Spleen (tissue), 7 donors: ENCODE results near the gene SLC7A8.

ENCODE experiments used
- POLR2A ChIP-seq, 3 donors: fragments of 450-650 bp; IDR thresholded peaks; one replicate each; pipeline ENCODE4 v1.5.1; 2017; ENCODE audit warnings: antibody characterized with exemption in 3 of 3, mild to moderate bottlenecking in 1 of 3
- TF ChIP-seq, protein P1 (sequence below), 11 experiments: fragments of 200-600 bp in 7 of 11; fragments of 450-650 bp in 4 of 11; sonication (generic) in 4 of 11; IDR thresholded peaks in 8 of 11; conservative IDR thresholded peaks in 3 of 11; 1 replicate in 7 of 11; 2 replicates in 4 of 11; pipeline versions ENCODE4 v1.4.0 to v1.8.0; 2016 to 2021; ENCODE audit warnings: antibody characterized with exemption in 11 of 11, inconsistent platforms in 4 of 11, mild to moderate bottlenecking in 1 of 11
- donor health status: DM: no; HTN: no; CAD: no; lungs with moderate emphysema.
- donor health status: DM: no; HTN: no; CAD: no.
- donor health status: DM: no; HTN: no; CAD: no.

DNA sequence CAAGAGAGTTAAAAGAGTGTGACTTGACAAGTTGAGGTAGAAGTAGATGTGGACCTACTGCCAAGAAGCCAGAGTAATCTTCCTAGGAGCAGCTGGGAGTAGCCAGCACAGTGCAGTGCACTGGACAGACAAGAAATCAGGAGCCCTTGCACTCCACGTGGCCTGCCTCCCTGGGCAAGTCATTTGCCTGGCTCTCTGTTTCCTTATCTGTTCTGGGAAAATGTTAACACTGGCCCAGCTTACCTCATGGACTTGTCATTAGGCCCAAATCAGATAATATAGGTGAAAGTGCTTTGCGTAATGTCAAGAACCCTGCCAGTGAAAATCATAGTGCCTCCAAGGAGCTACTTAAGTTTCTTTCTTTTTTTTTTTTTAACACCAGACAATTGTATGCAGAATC lies 19.2 kb downstream of the SLC7A8 start:
- no peak for TF ChIP-seq POLR2A (IDR thresholded peaks at IDR 0.05)
- TF ChIP-seq, protein P1, sequence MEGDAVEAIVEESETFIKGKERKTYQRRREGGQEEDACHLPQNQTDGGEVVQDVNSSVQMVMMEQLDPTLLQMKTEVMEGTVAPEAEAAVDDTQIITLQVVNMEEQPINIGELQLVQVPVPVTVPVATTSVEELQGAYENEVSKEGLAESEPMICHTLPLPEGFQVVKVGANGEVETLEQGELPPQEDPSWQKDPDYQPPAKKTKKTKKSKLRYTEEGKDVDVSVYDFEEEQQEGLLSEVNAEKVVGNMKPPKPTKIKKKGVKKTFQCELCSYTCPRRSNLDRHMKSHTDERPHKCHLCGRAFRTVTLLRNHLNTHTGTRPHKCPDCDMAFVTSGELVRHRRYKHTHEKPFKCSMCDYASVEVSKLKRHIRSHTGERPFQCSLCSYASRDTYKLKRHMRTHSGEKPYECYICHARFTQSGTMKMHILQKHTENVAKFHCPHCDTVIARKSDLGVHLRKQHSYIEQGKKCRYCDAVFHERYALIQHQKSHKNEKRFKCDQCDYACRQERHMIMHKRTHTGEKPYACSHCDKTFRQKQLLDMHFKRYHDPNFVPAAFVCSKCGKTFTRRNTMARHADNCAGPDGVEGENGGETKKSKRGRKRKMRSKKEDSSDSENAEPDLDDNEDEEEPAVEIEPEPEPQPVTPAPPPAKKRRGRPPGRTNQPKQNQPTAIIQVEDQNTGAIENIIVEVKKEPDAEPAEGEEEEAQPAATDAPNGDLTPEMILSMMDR (IDR thresholded peaks at IDR 0.05 in 8 of 11, conservative IDR thresholded peaks at IDR 0.05 in 3 of 11): no peak
